HepG2 (cell line): ENCODE results near the gene INTS15. TPM values are rescaled to one million over a fixed set of nuclear protein-coding genes. Genes with fewer than 3 reads are reported as not detected.

ENCODE experiments used
- ARNTL ChIP-seq: sonication (generic); formaldehyde crosslinking; IDR thresholded peaks from 2 replicates; pipeline ENCODE4 v1.4.0; 2020; ENCODE audit warnings: mild to moderate bottlenecking, missing genetic modification reagents
- CC2D1A ChIP-seq: sonication (generic); formaldehyde crosslinking; IDR thresholded peaks from 2 replicates; pipeline ENCODE4 v1.8.1; 2023; ENCODE audit warnings: mild to moderate bottlenecking, missing genetic modification reagents
- DNMT1 ChIP-seq: sonication (generic); formaldehyde crosslinking; IDR thresholded peaks from 2 replicates; pipeline ENCODE4 v1.5.1; 2020; ENCODE audit warnings: mild to moderate bottlenecking, missing genetic modification reagents
- DPF2 ChIP-seq: sonication (generic); formaldehyde crosslinking; IDR thresholded peaks from 2 replicates; pipeline ENCODE4 v1.4.0; 2020; ENCODE audit warnings: mild to moderate bottlenecking, low read depth, missing genetic modification reagents, borderline replicate concordance
- EHMT2 ChIP-seq: fragments of 200-600 bp; sonication (generic); IDR thresholded peaks from 2 replicates; pipeline ENCODE4 v1.7.0; 2017; ENCODE audit warnings: antibody characterized with exemption, low read depth, low read length, borderline replicate concordance
- HMG20A ChIP-seq: IDR thresholded peaks from 2 replicates; pipeline ENCODE4 v1.6.1; 2016; ENCODE audit warnings: borderline replicate concordance
- SRY ChIP-seq: sonication (generic); formaldehyde crosslinking; IDR thresholded peaks from 2 replicates; pipeline ENCODE4 v1.8.0; 2022; ENCODE audit warnings: mild to moderate bottlenecking, missing genetic modification reagents
- TGIF2 ChIP-seq: IDR thresholded peaks from 2 replicates; pipeline ENCODE4 v1.6.1; 2016; ENCODE audit warnings: control low read depth, missing compliant biosample characterization
- ZNF430 ChIP-seq: sonication (generic); formaldehyde crosslinking; IDR thresholded peaks from 2 replicates; pipeline ENCODE4 v1.9.0; 2021; ENCODE audit warnings: mild to moderate bottlenecking, missing genetic modification reagents
- ZNF709 ChIP-seq: sonication (generic); formaldehyde crosslinking; IDR thresholded peaks from 2 replicates; pipeline ENCODE4 v1.5.0; 2020; ENCODE audit warnings: mild to moderate bottlenecking, missing genetic modification reagents
- ZNF777 ChIP-seq: sonication (generic); formaldehyde crosslinking; IDR thresholded peaks from 2 replicates; pipeline ENCODE4 v1.4.0; 2020; ENCODE audit warnings: missing genetic modification reagents
- polyA plus RNA-seq, 8 experiments: library from polyadenylated mRNA; depleted of rRNA in 3 of 8; stranded (reverse) in 7 of 8; unstranded in 1 of 8; fragments of >200 nt; fragmentation: Illumina TruSeq in 4 of 8; extraction: Trizol in 4 of 8; gene quantifications; 2 replicates each; pipeline versions ENCODE4 v1.2.1 to v1.2.3, GENCODE V29; 2011 to 2016; ENCODE audit warnings: low read depth in 4 of 8, missing spikeins in 1 of 8, mixed read lengths in 1 of 8; ENCODE audit not compliant: insufficient read depth in 1 of 8
- total RNA-seq, 5 experiments: library from RNA; depleted of rRNA; stranded (reverse); fragments of >200 nt; fragmentation: Illumina TruSeq; extraction: Trizol; gene quantifications; 2 replicates each; pipeline ENCODE4 v1.2.3, GENCODE V29; 2016; ENCODE audit warnings: low read depth in 1 of 5
- TF ChIP-seq, protein P1 (sequence below): sonication (generic); formaldehyde crosslinking; IDR thresholded peaks from 2 replicates; pipeline ENCODE4 v1.9.0; 2021; ENCODE audit warnings: missing genetic modification reagents, borderline replicate concordance
- TF ChIP-seq, protein P2 (sequence below): sonication (generic); formaldehyde crosslinking; IDR thresholded peaks from 2 replicates; pipeline ENCODE4 v1.4.0; 2020; ENCODE audit warnings: missing genetic modification reagents, mild to moderate bottlenecking, borderline replicate concordance
- TF ChIP-seq, protein P3 (sequence below): sonication (generic); formaldehyde crosslinking; IDR thresholded peaks from 2 replicates; pipeline ENCODE4 v1.5.1; 2020; ENCODE audit warnings: missing genetic modification reagents, mild to moderate bottlenecking, borderline replicate concordance
- TF ChIP-seq, protein P4 (sequence below): sonication (generic); formaldehyde crosslinking; IDR thresholded peaks from 2 replicates; pipeline ENCODE4 v1.8.0; 2022; ENCODE audit warnings: mild to moderate bottlenecking, missing genetic modification reagents
- TF ChIP-seq, protein P5 (sequence below): sonication (generic); formaldehyde crosslinking; IDR thresholded peaks from 2 replicates; pipeline ENCODE4 v1.8.0; 2022; ENCODE audit warnings: missing genetic modification reagents, mild to moderate bottlenecking, borderline replicate concordance
- TF ChIP-seq, protein P6 (sequence below): IDR thresholded peaks from 2 replicates; pipeline ENCODE4 v1.6.1; 2016; ENCODE audit warnings: control low read depth

INTS15 gene
- total and polyA plus RNA-seq, 2 of the 13 experiments (the other 11 are each of a cell fraction or from before 2014, with no cell fraction given), result 16.3 to 25.7 TPM

DNA sequence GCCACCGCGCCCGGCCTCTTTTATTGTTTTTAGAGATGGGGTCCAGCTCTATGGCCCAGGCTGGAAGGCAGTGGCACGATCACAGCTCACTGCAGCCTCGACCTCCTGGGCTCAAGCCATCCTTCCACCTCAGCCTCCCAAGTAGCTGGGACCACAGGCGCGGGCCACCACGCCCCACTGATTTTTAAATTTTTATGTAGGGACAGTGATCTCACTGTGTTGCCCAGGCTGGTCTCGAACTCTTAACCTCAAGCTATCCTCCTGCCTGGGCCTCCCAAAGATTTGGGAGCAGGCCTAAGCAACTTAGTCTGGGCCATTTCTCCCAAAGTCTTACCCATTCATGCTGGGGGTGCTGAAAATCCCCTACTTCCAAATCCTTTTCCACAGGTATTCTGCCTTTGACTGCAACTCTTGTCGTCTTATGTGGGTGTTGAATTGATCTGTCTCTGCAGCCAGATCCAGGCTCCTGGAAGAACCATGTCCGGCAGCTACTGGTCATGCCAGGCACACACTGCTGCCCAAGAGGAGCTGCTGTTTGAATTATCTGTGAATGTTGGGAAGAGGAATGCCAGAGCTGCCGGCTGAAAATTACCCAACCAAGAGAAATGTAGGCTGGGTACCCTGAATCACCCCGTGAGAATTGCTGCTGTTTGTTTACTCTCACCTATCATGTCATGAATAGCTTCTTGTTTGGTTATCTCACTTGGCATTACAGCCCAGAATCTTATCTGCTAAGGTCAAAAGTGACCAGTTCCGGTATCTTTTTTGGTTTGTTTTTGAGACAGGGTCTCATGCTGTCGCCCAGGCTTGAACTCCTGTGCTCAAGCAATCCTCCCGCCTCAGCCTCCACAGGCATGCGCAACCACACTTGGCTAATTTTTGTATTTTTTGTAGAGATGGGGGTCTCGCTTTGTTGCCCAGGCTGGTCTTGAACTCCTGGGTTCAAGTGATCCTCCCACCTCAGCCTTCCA, 11.4 kb upstream of the INTS15 start (continued):
- TF ChIP-seq, protein P1, sequence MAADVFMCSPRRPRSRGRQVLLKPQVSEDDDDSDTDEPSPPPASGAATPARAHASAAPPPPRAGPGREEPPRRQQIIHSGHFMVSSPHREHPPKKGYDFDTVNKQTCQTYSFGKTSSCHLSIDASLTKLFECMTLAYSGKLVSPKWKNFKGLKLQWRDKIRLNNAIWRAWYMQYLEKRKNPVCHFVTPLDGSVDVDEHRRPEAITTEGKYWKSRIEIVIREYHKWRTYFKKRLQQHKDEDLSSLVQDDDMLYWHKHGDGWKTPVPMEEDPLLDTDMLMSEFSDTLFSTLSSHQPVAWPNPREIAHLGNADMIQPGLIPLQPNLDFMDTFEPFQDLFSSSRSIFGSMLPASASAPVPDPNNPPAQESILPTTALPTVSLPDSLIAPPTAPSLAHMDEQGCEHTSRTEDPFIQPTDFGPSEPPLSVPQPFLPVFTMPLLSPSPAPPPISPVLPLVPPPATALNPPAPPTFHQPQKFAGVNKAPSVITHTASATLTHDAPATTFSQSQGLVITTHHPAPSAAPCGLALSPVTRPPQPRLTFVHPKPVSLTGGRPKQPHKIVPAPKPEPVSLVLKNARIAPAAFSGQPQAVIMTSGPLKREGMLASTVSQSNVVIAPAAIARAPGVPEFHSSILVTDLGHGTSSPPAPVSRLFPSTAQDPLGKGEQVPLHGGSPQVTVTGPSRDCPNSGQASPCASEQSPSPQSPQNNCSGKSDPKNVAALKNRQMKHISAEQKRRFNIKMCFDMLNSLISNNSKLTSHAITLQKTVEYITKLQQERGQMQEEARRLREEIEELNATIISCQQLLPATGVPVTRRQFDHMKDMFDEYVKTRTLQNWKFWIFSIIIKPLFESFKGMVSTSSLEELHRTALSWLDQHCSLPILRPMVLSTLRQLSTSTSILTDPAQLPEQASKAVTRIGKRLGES (CRISPR knock-in tag), result no peak
- TF ChIP-seq DPF2 (CRISPR knock-in tag) (peak; percentile 82; the same call in 1 of the 2 replicates), ZNF430 (peak; percentile 55; the same call in 1 of the 2 replicates), TGIF2 (CRISPR knock-in tag) (no peak; the same call in 1 of the 2 replicates), DNMT1 (CRISPR knock-in tag) (no peak), HMG20A (CRISPR knock-in tag) (peak; percentile 79), ZNF777 (no peak), ARNTL (CRISPR knock-in tag) (no peak), SRY (CRISPR knock-in tag) (no peak), ZNF709 (CRISPR knock-in tag) (no peak), CC2D1A (no peak), EHMT2 (no peak)
- TF ChIP-seq, protein P2, sequence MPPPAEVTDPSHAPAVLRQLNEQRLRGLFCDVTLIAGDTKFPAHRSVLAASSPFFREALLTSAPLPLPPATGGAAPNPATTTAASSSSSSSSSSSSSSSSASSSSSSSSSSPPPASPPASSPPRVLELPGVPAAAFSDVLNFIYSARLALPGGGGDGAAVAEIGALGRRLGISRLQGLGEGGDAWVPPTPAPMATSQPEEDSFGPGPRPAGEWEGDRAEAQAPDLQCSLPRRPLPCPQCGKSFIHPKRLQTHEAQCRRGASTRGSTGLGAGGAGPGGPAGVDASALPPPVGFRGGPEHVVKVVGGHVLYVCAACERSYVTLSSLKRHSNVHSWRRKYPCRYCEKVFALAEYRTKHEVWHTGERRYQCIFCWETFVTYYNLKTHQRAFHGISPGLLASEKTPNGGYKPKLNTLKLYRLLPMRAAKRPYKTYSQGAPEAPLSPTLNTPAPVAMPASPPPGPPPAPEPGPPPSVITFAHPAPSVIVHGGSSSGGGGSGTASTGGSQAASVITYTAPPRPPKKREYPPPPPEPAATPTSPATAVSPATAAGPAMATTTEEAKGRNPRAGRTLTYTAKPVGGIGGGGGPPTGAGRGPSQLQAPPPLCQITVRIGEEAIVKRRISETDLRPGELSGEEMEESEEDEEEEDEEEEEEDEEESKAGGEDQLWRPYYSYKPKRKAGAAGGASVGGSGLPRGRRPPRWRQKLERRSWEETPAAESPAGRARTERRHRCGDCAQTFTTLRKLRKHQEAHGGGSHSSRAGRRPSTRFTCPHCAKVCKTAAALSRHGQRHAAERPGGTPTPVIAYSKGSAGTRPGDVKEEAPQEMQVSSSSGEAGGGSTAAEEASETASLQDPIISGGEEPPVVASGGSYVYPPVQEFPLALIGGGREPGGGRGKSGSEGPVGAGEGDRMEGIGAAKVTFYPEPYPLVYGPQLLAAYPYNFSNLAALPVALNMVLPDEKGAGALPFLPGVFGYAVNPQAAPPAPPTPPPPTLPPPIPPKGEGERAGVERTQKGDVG (CRISPR knock-in tag), result no peak
- TF ChIP-seq, protein P3, sequence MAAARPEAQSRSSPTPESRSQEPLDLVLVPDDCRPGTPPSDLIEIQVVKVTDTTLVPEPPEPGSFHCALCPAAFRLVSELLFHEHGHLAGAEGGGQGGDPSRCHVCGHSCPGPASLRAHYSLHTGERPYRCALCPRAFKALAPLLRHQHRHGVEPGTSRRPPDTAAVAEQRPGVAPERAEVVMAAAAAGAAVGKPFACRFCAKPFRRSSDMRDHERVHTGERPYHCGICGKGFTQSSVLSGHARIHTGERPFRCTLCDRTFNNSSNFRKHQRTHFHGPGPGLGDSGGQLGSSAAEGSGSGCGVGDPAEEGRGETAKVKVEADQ (CRISPR knock-in tag), result no peak
- TF ChIP-seq, protein P4, sequence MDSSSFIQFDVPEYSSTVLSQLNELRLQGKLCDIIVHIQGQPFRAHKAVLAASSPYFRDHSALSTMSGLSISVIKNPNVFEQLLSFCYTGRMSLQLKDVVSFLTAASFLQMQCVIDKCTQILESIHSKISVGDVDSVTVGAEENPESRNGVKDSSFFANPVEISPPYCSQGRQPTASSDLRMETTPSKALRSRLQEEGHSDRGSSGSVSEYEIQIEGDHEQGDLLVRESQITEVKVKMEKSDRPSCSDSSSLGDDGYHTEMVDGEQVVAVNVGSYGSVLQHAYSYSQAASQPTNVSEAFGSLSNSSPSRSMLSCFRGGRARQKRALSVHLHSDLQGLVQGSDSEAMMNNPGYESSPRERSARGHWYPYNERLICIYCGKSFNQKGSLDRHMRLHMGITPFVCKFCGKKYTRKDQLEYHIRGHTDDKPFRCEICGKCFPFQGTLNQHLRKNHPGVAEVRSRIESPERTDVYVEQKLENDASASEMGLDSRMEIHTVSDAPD, result peak; percentile 92
- TF ChIP-seq, protein P5, sequence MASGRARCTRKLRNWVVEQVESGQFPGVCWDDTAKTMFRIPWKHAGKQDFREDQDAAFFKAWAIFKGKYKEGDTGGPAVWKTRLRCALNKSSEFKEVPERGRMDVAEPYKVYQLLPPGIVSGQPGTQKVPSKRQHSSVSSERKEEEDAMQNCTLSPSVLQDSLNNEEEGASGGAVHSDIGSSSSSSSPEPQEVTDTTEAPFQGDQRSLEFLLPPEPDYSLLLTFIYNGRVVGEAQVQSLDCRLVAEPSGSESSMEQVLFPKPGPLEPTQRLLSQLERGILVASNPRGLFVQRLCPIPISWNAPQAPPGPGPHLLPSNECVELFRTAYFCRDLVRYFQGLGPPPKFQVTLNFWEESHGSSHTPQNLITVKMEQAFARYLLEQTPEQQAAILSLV, result no peak
- TF ChIP-seq, protein P6, sequence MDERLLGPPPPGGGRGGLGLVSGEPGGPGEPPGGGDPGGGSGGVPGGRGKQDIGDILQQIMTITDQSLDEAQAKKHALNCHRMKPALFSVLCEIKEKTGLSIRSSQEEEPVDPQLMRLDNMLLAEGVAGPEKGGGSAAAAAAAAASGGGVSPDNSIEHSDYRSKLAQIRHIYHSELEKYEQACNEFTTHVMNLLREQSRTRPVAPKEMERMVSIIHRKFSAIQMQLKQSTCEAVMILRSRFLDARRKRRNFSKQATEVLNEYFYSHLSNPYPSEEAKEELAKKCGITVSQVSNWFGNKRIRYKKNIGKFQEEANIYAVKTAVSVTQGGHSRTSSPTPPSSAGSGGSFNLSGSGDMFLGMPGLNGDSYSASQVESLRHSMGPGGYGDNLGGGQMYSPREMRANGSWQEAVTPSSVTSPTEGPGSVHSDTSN, result no peak
